ENCODE measurements around the gene LTBP4.

DNA sequence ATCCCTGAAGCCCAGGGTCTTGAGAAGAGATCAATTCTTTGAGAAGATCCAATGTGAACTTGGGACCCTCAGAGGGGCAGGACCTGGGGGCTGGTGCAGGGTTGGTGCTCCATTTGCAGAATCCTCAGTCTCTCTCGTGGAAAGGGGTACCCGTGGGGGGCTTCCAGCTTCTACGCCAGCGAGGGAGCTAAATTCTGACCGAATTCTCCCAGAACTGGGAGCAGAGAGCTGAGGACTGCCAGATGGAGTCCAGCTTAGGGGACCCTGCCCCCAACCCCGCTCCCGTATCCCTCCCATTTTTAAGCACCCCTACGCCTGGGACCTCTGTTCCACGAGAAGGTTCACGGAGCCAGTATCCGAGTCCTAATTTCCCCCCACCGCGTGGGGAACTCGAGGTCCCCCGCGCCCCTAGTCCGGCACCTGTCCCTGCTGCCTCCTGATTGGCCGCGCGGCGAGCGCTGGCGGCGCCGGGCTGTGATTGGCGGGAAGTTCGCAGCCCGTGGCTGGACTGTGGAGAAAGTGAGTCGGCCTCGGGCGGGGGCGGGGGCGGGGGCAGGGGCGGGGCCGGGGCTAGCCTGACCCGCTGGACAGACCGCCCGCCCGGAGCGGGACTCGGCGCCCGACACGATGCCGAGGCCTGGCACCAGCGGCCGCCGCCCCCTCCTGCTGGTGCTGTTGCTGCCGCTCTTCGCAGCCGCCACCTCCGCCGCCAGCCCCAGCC is 4.4 kb upstream of the LTBP4 start:
- TF ChIP-seq EZH2 (IDR thresholded peaks at IDR 0.05; ENCODE audit: low read length), result peak; percentile 11
- TF ChIP-seq, protein P1, sequence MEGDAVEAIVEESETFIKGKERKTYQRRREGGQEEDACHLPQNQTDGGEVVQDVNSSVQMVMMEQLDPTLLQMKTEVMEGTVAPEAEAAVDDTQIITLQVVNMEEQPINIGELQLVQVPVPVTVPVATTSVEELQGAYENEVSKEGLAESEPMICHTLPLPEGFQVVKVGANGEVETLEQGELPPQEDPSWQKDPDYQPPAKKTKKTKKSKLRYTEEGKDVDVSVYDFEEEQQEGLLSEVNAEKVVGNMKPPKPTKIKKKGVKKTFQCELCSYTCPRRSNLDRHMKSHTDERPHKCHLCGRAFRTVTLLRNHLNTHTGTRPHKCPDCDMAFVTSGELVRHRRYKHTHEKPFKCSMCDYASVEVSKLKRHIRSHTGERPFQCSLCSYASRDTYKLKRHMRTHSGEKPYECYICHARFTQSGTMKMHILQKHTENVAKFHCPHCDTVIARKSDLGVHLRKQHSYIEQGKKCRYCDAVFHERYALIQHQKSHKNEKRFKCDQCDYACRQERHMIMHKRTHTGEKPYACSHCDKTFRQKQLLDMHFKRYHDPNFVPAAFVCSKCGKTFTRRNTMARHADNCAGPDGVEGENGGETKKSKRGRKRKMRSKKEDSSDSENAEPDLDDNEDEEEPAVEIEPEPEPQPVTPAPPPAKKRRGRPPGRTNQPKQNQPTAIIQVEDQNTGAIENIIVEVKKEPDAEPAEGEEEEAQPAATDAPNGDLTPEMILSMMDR (optimal IDR thresholded peaks at IDR 0.05 in 1 of 3, IDR thresholded peaks at IDR 0.05 in 1 of 3, conservative IDR thresholded peaks at IDR 0.05 in 1 of 3; ENCODE audit: extremely low read depth in 1 of 3, insufficient read depth in 2 of 3, low read length in 3 of 3), result no peak
